MM.1S (cell line): ENCODE results near the gene ZNF608.

Experiments
- DNase-seq: peaks from one replicate; pipeline ENCODE4 v3.0.0-alpha.2; 2015
- H2AFZ ChIP-seq: fragments of 300-600 bp; sonication (generic); 2 replicates; pipeline ENCODE4 v1.6.0; 2016; ENCODE audit warnings: antibody characterized with exemption, low read length
- H3F3A ChIP-seq: fragments of 300-600 bp; sonication (generic); 2 replicates; pipeline ENCODE4 v1.6.1; 2016; ENCODE audit warnings: mild to moderate bottlenecking, antibody characterized with exemption, low read length, moderate library complexity, mixed read lengths; ENCODE audit not compliant: insufficient read depth
- H3K27ac ChIP-seq: fragments of 300-600 bp; sonication (generic); 2 replicates; pipeline ENCODE4 v1.5.1; 2016; ENCODE audit warnings: mild to moderate bottlenecking, low read length
- H3K27me3 ChIP-seq: fragments of 300-600 bp; sonication (generic); replicated peaks from 2 replicates; pipeline ENCODE4 v1.6.0; 2016; ENCODE audit warnings: low read length; ENCODE audit not compliant: insufficient read depth
- H3K36me3 ChIP-seq: fragments of 300-600 bp; sonication (generic); replicated peaks from 2 replicates; pipeline ENCODE4 v1.6.1; 2016; ENCODE audit warnings: mild to moderate bottlenecking, low read length, mixed read lengths; ENCODE audit not compliant: insufficient read depth
- H3K4me1 ChIP-seq: fragments of 300-600 bp; sonication (generic); 2 replicates; pipeline ENCODE4 v1.6.1; 2016; ENCODE audit warnings: low read length, mixed read lengths
- H3K4me2 ChIP-seq: fragments of 300-600 bp; sonication (generic); 2 replicates; pipeline ENCODE4 v1.6.0; 2016; ENCODE audit warnings: low read depth, low read length
- H3K4me3 ChIP-seq: fragments of 300-600 bp; sonication (generic); 2 replicates; pipeline ENCODE4 v1.5.1; 2016; ENCODE audit warnings: low read length, mixed read lengths
- H3K79me2 ChIP-seq: fragments of 300-600 bp; sonication (generic); 2 replicates; pipeline ENCODE4 v1.6.1; 2016; ENCODE audit warnings: mixed run types, low read length, mixed read lengths
- H3K9ac ChIP-seq: fragments of 300-600 bp; sonication (generic); 2 replicates; pipeline ENCODE4 v1.6.1; 2016; ENCODE audit warnings: low read length, mixed read lengths
- H3K9me2 ChIP-seq: fragments of 300-600 bp; sonication (generic); replicated peaks from 2 replicates; pipeline ENCODE4 v1.6.1; 2016; ENCODE audit warnings: mild to moderate bottlenecking, low read length, mixed read lengths; ENCODE audit not compliant: insufficient read depth
- H3K9me3 ChIP-seq: fragments of 300-600 bp; sonication (generic); replicated peaks from 2 replicates; pipeline ENCODE4 v1.6.1; 2016; ENCODE audit warnings: mild to moderate bottlenecking, low read length, mixed read lengths; ENCODE audit not compliant: insufficient read depth
- H4K20me1 ChIP-seq: fragments of 300-600 bp; sonication (generic); 2 replicates; pipeline ENCODE4 v1.6.1; 2016; ENCODE audit warnings: mild to moderate bottlenecking, low read length, moderate library complexity, mixed read lengths; ENCODE audit not compliant: insufficient read depth
- CTCF ChIP-seq: fragments of 300-600 bp; sonication (generic); IDR thresholded peaks from 2 replicates; pipeline ENCODE4 v1.5.1; 2016; ENCODE audit warnings: antibody characterized with exemption, low read length, mixed read lengths
- EZH2 ChIP-seq: fragments of 300-600 bp; sonication (generic); optimal IDR thresholded peaks from 2 replicates; pipeline ENCODE3; 2017; ENCODE audit warnings: low read depth, mild to moderate bottlenecking, antibody characterized with exemption, low read length, mixed read lengths
- EZH2phosphoT487 ChIP-seq: fragments of 300-600 bp; sonication (generic); IDR thresholded peaks from 2 replicates; pipeline ENCODE4 v1.6.1; 2018; ENCODE audit warnings: antibody characterized with exemption, low read length

Gene ZNF608

GRCh38 chr5:124738681-124739633 is 7.5 kb downstream of the ZNF608 start:
- no peak for DNase-seq
- Histone ChIP-seq H3K9me2 (no peaks in the 10 kb centered on the region), H3K4me1 (no peaks in the 10 kb centered on the region), H4K20me1 (no peaks in the 10 kb centered on the region), H3K27me3 (no peaks in the 10 kb centered on the region), H3K9me3 (no peaks in the 10 kb centered on the region), H3F3A (no peaks in the 10 kb centered on the region), H3K79me2 (no peaks in the 10 kb centered on the region), H3K36me3 (no peaks in the 10 kb centered on the region), H2AFZ (no peak overlapping the region), H3K4me3 (no peak overlapping the region), H3K4me2 (no peak overlapping the region), H3K27ac (no peak overlapping the region), H3K9ac (no peak overlapping the region)
- TF ChIP-seq EZH2 (no peak), EZH2phosphoT487 (no peak), CTCF (no peak)

- H3K4me1 ChIP-seq = no peaks in the 10 kb centered on the region
- H3K27ac ChIP-seq = no peak overlapping the region
- no peak overlapping the region for H3K4me3 ChIP-seq
- no peak overlapping the region for H3K4me2 ChIP-seq
- H3K9ac ChIP-seq = no peak overlapping the region
- H4K20me1 ChIP-seq = no peaks in the 10 kb centered on the region
- no peak overlapping the region for H2AFZ ChIP-seq
- H3K9me2 ChIP-seq = no peaks in the 10 kb centered on the region
- TF ChIP-seq EZH2 = no peak
- TF ChIP-seq CTCF = no peak
- no peak for TF ChIP-seq EZH2phosphoT487
- no peaks in the 10 kb centered on the region for H3F3A ChIP-seq
- H3K36me3 ChIP-seq = no peaks in the 10 kb centered on the region
- no peak for DNase-seq
- H3K9me3 ChIP-seq = no peaks in the 10 kb centered on the region
- H3K27me3 ChIP-seq = no peaks in the 10 kb centered on the region
- H3K79me2 ChIP-seq = no peaks in the 10 kb centered on the region
These were observed 8.8 kb downstream of the ZNF608 start for GRCh38 chr5:124737651-124738050.

GRCh38 chr5:124736805-124737188 is 9.6 kb downstream of the ZNF608 start:
- Histone ChIP-seq H3K4me3 (no peak overlapping the region), H3F3A (no peaks in the 10 kb centered on the region), H2AFZ (no peak overlapping the region), H3K27me3 (no peaks in the 10 kb centered on the region), H3K9me2 (no peaks in the 10 kb centered on the region), H3K9ac (no peak overlapping the region), H3K4me1 (no peaks in the 10 kb centered on the region), H3K27ac (no peak overlapping the region), H3K79me2 (no peaks in the 10 kb centered on the region), H3K4me2 (no peak overlapping the region), H4K20me1 (no peaks in the 10 kb centered on the region), H3K36me3 (no peaks in the 10 kb centered on the region), H3K9me3 (no peaks in the 10 kb centered on the region)
- TF ChIP-seq CTCF (no peak), EZH2 (no peak), EZH2phosphoT487 (no peak)
- no peak for DNase-seq
